GM21737 (cell line): ENCODE measurements around the gene SH3BP1.
"Not testable (repeated sequence)": the region's sequence is repeated elsewhere in the genome, so short reads cannot be mapped to it uniquely, and the experiment has no call there.

Source experiments
- ATAC-seq: cut with Tn5 transposase; IDR thresholded peaks from one replicate; pipeline ENCODE4 v1.9.1; 2021; ENCODE audit warnings: mild to moderate bottlenecking, moderate library complexity; ENCODE audit not compliant: unreplicated experiment

Gene SH3BP1

DNA sequence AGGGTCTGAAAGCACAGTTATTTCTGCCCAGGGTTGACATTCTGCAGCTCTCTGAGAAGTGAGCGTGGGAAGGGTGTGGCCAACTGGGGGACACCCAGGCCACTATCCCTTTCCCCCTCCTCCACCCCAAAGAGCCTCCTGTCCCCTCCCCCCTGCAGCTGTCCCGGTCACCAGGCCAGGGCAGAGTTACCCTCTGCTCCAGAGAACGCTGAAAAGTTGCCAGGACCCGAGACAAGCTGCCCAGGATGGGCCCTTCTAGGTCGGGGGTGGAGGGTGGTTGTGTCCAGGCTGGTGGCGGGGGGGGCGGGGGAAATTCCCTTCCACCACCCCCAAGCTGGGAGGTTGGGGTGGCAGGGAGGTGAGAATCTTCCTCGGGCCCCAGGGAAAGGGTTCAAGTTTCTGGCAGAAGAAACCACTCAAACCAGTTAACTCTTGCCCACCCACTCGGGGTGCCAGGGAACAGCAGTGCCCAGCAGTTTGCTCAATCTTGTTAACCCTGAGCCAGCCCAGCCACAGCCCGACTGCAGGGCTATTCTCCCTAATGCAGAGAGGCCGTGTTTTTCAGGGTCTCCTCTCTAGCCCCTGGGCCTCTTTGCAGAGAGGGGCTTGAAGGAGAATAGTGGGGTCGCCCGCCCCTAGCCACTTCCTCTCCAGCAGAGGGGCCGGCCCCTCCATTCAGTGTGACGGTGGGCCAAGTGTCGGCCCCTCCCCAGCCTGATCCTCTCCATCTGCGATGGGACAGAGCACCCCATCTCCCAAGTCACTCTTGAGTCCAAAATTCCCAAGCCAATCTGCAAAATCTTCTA, 36.7 kb downstream of the SH3BP1 start:
- peak; percentile 6 for ATAC-seq

DNA sequence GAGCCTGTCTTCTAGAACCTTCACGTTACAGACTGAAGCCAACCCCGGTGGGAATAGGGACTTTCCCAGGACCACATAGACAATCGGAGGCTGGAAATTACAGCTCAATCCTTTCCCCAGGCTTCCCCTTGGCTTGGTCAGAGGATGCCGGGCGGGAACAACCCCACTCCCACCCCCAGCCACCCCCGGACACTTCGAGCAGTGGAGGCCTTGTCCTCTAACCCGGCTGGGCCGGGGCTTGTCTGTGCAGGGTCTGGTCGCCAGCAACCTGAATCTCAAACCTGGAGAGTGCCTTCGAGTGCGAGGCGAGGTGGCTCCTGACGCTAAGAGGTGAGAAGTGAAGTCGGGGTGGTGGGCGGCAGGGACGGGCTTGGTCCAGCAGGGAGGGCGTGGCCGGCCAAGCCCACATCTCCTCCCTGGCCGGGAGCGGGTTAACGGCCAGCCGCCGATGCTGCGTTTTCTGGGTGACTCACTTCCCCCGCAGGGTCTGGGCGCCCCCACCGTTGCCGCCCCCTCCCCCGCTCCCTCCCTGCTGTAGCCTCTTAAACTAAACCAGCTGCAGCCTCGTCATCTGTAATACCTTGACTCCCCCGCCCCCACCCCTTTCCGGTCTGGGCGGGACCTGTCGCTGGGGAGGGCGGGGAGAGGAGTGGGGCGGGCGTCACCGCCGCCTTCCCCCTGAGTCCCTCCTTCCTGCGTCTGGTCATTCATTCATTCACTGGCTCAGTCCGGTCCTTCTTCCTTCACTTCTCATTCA, 37.4 kb downstream of the SH3BP1 start:
- ATAC-seq, result peak; percentile 43

DNA sequence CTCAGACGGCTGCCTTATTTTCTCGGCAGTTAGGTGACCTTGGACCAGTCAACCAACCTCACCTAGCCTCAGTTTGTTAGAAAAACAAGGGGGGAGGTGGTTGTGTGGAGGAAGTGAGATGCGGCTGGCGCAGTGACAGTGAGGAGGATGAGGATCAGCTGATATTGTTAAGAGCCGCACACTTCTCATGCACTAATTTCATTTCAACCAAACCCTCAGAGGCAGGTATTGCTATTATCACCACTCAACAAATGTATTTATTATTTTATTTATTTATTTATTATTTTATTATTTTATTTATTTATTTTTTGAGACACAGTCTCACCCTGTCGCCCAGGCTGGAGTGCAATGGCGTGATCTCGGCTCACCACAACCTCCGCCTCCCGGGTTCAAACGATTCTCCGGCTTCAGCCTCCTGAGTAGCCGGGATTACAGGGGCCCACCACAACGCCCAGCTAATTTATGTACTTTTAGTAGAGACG, 38.1 kb downstream of the SH3BP1 start:
- ATAC-seq, result peak; percentile 11

- ATAC-seq, result no peak
These were observed 38.9 kb downstream of the SH3BP1 start for GRCh38 chr22:37678372-37678771.

DNA sequence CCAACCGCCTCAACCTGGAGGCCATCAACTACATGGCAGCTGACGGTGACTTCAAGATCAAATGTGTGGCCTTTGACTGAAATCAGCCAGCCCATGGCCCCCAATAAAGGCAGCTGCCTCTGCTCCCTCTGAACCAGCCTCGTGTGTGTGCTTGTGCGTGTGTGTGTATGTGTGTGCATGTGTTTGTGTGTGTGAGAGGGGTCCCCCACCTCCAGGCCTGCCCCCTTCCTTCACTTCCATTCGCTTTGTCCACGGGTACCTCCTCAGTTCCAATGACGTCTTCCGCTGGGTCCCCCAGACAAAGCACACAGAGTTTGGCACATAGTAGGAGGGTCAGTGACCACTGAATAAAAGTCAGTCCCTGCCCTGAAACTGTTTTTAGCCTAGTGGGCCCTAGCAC, 40.2 kb downstream of the SH3BP1 start:
- ATAC-seq, result no peak

DNA sequence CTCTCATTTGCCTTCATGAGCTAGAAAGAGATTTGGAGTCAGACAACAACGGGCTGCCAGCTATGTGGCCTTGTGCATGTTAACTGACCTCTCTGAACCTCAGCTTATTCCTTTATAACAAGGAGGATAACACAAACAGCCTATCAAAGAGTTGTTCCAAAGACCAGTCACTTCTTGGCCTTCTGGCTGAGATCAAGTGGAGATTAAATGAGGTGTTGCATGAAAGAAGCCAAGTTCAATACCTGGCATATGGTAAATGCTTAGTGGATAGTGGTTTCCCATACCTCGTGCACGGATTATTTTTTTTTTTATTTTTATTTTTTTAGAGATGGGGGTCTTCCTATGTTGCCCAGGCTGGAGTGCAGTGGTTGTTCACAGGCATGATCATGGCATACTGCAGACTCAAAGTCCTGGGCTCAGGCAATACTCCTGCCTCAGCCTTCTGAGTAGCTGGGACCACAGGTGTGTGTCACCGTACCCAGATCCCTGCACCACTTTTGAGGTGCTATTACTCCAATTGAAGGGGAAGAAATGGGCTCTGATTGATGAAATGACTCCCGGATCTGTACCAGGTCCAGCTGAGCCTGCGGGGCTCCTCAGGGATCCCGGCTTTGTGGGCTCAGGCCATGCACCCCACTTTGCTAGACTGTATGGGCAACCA, 40.9 kb downstream of the SH3BP1 start:
- ATAC-seq, result no peak

DNA sequence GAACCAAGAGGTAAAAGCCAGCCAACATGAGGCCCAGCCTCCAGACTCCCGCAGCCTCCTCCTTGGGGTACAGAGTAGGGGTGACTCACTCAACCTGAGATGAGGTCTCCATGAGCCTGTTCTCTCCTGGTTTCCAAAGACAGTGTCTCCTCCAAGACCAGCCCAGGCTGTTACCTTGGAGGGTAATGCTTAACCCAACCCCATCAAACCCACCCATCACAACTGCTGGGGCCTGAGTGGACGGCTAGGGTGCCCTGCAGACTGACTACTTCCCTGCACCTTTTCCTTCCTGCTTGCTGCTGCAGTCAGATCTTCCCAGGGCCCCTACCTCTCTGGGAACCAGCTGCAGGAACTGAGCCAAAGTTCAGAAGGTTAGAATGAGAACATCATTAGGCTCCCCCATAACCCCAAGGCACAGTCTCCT, 41.5 kb downstream of the SH3BP1 start:
- no peak for ATAC-seq

GRCh38 chr22:37681556-37682049, 42.1 kb downstream of the SH3BP1 start:
- no peak for ATAC-seq

DNA sequence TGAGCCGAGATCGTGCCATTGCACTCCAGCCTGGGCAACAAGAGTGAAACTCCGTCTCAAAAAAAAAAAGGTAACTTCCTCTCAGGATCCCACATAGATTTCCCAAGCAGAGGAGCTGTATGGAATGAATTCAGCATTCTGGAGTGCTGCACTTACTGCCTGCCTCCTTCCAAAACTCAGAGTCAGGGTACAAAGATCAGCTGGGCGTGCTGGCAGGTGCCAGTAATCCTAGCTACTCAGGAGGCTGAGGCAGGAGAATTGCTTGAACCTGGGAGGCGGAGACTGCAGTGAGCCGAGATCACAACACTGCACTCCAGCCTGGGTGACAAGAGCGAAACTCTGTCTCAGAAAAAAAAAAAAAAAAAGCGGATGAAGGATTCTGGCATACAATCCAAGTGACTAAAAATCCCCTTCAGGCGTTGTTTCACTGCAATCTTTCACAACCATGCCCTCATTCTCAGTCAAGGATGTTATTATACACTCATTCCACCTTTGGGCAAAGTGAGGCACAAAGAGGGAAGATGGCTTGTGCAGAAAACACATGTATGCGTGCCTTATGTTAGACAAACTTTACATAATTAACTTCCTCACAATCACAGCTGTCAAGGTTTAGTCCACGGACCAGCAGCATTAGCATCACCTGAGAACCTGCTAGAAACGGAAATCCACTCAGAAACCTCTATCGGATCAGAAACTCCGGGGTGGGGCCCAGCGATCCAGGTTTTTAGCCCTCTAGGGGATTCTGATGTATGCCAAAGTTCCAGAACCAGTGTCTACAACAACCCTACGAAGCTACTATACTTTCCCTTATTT, 45.5 kb downstream of the SH3BP1 start:
- ATAC-seq, result no peak

DNA sequence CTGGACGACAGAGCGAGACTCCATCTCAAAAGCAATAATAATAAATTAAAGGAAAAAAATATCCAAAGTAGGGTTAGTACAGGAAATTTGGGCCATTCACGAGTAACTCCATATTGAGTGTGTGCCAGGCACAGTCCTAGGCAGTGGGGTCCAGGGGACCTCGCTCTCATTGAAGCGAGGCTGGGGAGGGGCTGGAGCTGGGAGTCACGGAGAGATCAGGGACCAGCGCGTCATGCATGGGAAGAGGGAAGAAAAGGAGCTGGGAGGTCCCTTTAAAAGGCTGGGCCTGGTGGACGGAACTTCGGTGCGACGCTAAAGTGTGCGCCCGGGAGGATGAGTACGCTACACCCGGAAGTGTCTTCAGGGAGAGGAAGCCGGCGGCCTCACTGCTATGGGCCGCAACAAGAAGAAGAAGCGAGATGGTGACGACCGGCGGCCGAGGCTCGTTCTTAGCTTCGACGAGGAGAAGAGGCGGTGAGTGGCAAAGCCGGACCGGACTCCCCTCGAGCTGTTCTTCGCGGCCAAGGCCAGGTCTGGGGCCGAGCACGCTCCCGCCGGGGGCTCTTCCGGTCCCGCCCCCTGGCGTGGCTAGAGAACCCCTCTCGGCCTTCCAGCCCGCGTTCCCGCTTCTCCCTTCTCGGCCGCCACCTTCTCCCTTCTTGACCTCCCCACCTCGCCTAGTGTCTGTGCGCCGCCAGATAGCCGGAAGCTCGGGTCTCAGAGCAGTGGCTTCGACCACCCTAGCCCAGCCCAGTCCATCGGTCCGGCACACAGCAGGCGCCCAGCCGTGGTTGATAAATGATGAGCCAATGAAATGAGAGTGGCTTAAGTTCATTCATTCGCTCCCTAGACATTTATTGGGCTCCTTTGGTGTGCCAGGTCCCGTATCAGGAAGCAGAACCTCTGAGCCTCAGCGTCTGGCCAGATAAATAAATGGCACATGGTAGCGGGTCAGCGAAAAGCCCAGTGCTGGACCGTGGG, 46.8 kb downstream of the SH3BP1 start, which contains the start of gene NOL12:
Gene NOL12, plus strand, starts transcription at position 342 of the 981 bp plus-strand sequence. Its CDS starts 50 bp downstream, at position 392.
- peak; percentile 67 for ATAC-seq

DNA sequence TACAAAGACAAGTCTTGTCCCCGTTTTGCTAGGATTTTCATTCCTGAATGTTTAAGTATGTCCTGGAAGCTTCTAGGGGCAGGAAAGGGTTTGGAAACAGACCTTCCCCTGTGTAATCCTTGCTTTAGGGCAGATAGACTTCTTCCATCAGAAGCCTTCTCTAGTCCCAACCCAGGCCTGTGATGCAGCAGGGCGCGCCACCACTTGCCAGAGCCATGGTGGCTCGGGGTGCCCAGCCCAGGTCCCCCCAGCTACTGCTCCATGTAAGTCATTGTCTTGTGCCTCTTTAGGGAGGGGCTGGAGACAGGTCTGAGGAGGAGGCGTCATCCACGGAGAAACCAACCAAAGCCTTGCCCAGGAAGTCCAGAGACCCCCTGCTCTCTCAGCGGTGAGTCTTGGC, 50.9 kb downstream of the SH3BP1 start:
- no peak for ATAC-seq

- ATAC-seq, result no peak
These were observed 51.5 kb downstream of the SH3BP1 start for GRCh38 chr22:37690901-37691504.

DNA sequence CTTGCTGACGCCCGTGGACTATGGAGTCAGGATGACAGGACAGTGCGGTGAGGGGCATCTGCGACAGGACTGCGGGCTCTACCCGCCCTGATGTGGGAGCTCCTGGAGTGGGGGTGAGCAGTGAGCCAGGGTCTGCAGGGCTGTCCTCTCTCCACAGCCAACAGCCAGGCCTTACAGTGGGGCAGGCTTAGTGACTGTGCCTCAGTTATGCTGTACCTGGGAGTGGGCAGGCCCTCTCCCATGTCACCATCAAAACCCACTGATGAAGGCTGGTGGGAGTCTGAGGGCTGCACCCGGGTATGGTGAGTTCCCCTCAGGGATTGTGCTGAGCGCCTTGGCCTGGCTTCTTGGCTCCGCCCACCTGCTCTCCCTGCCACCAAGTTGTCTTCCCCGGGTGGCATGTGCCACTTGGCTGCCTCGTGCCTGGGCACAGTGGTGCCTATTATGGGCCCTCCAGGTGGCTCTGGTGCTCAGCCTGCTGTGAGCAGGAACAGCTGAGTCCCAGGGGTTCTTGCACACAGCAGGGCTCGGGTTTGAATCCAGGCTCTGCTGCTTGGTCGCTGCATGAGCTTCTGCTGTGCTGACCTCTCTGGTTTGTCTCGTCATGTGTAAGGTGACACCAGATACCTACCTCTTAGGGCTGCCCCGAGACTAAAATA, 53.3 kb downstream of the SH3BP1 start:
- ATAC-seq, result no peak

- ATAC-seq, result not testable (repeated sequence)
These were observed 54.7 kb downstream of the SH3BP1 start for GRCh38 chr22:37694131-37694530.

GRCh38 chr22:37696260-37696656, 56.8 kb downstream of the SH3BP1 start:
- not testable (repeated sequence) for ATAC-seq

DNA sequence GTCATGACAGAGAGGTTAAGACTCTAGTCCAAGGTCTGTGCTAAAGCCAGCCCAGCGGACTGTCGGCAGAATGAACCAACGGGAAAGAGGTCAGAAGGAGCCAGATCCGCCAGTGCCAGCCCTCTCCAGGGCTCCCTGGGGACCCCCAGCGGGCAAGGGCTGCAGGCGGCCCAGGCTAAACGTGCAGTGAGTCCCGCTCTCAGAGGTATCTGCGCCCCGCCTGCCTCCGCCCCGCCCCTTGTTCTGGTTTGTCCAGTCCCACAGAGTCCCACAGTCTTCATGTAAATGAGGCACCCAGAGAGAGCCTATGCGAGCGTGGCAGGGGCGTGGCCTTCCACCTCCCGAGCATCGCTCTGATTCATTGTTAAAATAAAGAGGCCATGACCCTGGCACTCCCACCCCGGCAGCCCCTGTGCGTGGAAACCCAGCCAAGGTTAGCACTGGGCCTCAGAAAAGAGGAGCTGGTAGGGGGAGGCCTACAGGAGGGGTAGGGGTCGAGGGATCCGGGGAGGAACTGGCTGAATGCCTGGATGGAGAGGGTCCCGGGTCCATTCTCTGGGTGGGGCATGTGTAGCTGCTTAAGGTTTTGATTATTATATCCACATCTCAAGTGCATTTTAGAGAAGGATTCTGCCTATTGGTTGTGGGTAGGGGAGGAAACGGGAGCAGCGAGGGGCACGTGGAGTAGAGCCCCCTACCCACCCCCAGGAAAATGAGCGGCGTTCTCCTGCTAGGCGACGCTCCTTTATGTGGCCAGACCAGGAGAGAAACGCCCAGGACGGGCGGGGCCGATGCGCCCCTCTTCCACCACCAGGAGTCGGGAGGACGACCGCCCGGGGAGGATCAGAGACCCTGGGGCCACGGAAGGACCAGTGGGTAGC, 57.4 kb downstream of the SH3BP1 start, which contains the start of gene TRIOBP:
Gene TRIOBP, plus strand, starts transcription at position 392 of the 881 bp plus-strand sequence. CDS start 4,318 bp downstream, outside the sequence.
- ATAC-seq, result peak; percentile 92

DNA sequence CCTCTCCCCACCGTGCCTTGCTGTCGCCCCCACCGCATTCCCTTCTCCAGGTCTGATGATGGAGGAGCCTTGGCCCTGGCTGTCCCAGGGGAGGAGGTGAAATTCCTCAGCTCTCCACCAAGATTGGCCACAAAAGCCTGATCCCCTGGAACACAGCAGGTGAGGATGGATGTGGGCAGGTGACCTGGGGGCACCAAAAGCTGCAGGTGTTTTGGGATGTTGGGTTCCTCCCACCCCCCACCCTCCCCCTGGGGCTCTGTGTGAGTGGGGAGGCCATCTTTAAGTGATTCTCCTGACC, 58.0 kb downstream of the SH3BP1 start:
- ATAC-seq, result no peak
